GM18907 (cell line): ENCODE results near the gene TP53I11.

Experiments
- ATAC-seq: cut with Tn5 transposase; IDR thresholded peaks from one replicate; pipeline ENCODE4 v1.9.1; 2021; ENCODE audit warnings: mild to moderate bottlenecking, moderate library complexity; ENCODE audit not compliant: unreplicated experiment

Gene TP53I11

GRCh38 chr11:44889266-44889665 lies 61.4 kb downstream of the TP53I11 start:
- ATAC-seq: no peak

- ATAC-seq: no peak
These were observed 63.0 kb downstream of the TP53I11 start for GRCh38 chr11:44887636-44888035.

GRCh38 chr11:44886790-44887140 lies 63.9 kb downstream of the TP53I11 start:
- no peak for ATAC-seq

GRCh38 chr11:44885919-44886789 lies 64.5 kb downstream of the TP53I11 start:
- no peak for ATAC-seq

GRCh38 chr11:44885065-44885810 lies 65.4 kb downstream of the TP53I11 start:
- ATAC-seq: no peak

- ATAC-seq: no peak
These were observed 66.6 kb downstream of the TP53I11 start for GRCh38 chr11:44884056-44884455.

- no peak for ATAC-seq
These were observed 67.4 kb downstream of the TP53I11 start for GRCh38 chr11:44883277-44883676.
